Mesenchymal stem cell (in vitro differentiated cells and primary cell): ENCODE results near the gene KIAA0825.

Source experiments
- DNase-seq: peaks from one replicate; pipeline ENCODE4 v3.0.0-alpha.2; 2013
- H2AFZ ChIP-seq: one replicate; pipeline ENCODE4 v1.6.1; 2013; ENCODE audit warnings: low read depth, mild to moderate bottlenecking, control low read depth, inconsistent platforms, low read length, moderate library complexity
- H2AK5ac ChIP-seq: 2 replicates; pipeline ENCODE4 v1.6.1; 2013; ENCODE audit warnings: low read length, moderate library complexity, mild to moderate bottlenecking, inconsistent platforms; ENCODE audit not compliant: severe bottlenecking
- H2BK120ac ChIP-seq: one replicate; pipeline ENCODE4 v1.6.1; 2013; ENCODE audit warnings: low read depth, mild to moderate bottlenecking, inconsistent platforms, low read length, moderate library complexity
- H2BK12ac ChIP-seq, 2 experiments: one replicate each; pipeline ENCODE4 v1.6.1; 2013; ENCODE audit warnings: inconsistent platforms in 2 of 2, low read length in 2 of 2, mild to moderate bottlenecking in 2 of 2, moderate library complexity in 2 of 2, control low read depth in 1 of 2
- H2BK15ac ChIP-seq: one replicate; pipeline ENCODE4 v1.6.1; 2013; ENCODE audit warnings: mild to moderate bottlenecking, low read depth, inconsistent platforms; ENCODE audit not compliant: poor library complexity, severe bottlenecking
- H2BK5ac ChIP-seq: 2 replicates; pipeline ENCODE4 v1.6.1; 2013; ENCODE audit warnings: low read depth, mild to moderate bottlenecking, low read length, control low read depth, inconsistent platforms; ENCODE audit not compliant: poor library complexity, severe bottlenecking
- H3K14ac ChIP-seq, 2 experiments: one replicate each; pipeline ENCODE4 v1.6.1; 2013; ENCODE audit warnings: inconsistent platforms in 2 of 2, low read length in 2 of 2, control low read depth in 1 of 2, mild to moderate bottlenecking in 1 of 2, moderate library complexity in 1 of 2
- H3K18ac ChIP-seq, 2 experiments: one replicate each; pipeline ENCODE4 v1.6.1; 2013; ENCODE audit warnings: inconsistent platforms in 2 of 2, low read length in 2 of 2, control low read depth in 1 of 2, low read depth in 1 of 2, mild to moderate bottlenecking in 1 of 2
- H3K23ac ChIP-seq, 2 experiments: one replicate each; pipeline ENCODE4 v1.6.1; 2013; ENCODE audit warnings: inconsistent platforms in 2 of 2, low read length in 2 of 2, mild to moderate bottlenecking in 2 of 2, moderate library complexity in 2 of 2, control low read depth in 1 of 2
- H3K27ac ChIP-seq: 2 replicates; pipeline ENCODE4 v1.5.1; 2013; ENCODE audit warnings: mild to moderate bottlenecking, moderate library complexity, low read length, control low read depth, inconsistent platforms; ENCODE audit not compliant: poor library complexity, severe bottlenecking
- H3K27me3 ChIP-seq, 2 experiments: 2 replicates each; pipeline versions ENCODE4 v1.6.1 to v1.7.0; 2013; ENCODE audit warnings: low read length in 2 of 2, mild to moderate bottlenecking in 2 of 2, moderate library complexity in 2 of 2, control low read depth in 1 of 2, inconsistent platforms in 1 of 2; ENCODE audit not compliant: control insufficient read depth in 1 of 2, insufficient read depth in 1 of 2
- H3K36me3 ChIP-seq, 2 experiments: 2 replicates each; pipeline versions ENCODE4 v1.6.1 to v1.7.0; 2013; ENCODE audit warnings: low read length in 2 of 2, control low read depth in 1 of 2, inconsistent platforms in 1 of 2, low read depth in 1 of 2, mild to moderate bottlenecking in 1 of 2; ENCODE audit not compliant: insufficient read depth in 2 of 2, control insufficient read depth in 1 of 2
- H3K4ac ChIP-seq, 2 experiments: one replicate each; pipeline ENCODE4 v1.6.1; 2013; ENCODE audit warnings: inconsistent platforms in 2 of 2, low read length in 2 of 2, mild to moderate bottlenecking in 2 of 2, moderate library complexity in 2 of 2, control low read depth in 1 of 2, low read depth in 1 of 2
- H3K4me1 ChIP-seq: 2 replicates; pipeline ENCODE4 v1.6.1; 2013; ENCODE audit warnings: low read depth, low read length, control low read depth; ENCODE audit not compliant: control insufficient read depth, insufficient read depth
- H3K4me2 ChIP-seq: 2 replicates; pipeline ENCODE4 v1.6.1; 2013; ENCODE audit warnings: low read length, mild to moderate bottlenecking, inconsistent platforms; ENCODE audit not compliant: poor library complexity, severe bottlenecking
- H3K4me3 ChIP-seq, 2 experiments: 2 replicates each; pipeline versions ENCODE4 v1.5.1 to v1.7.0; 2013; ENCODE audit warnings: low read length in 2 of 2, mild to moderate bottlenecking in 2 of 2, control low read depth in 1 of 2, low read depth in 1 of 2; ENCODE audit not compliant: insufficient read depth in 1 of 2
- H3K79me1 ChIP-seq: replicated peaks from 2 replicates; pipeline ENCODE4 v1.6.1; 2013; ENCODE audit warnings: mild to moderate bottlenecking, control low read depth, low read length, inconsistent platforms; ENCODE audit not compliant: poor library complexity, severe bottlenecking
- H3K9ac ChIP-seq: 2 replicates; pipeline ENCODE4 v1.7.0; 2013; ENCODE audit warnings: mild to moderate bottlenecking, low read length, moderate library complexity
- H3K9me3 ChIP-seq: 2 replicates; pipeline ENCODE4 v1.7.0; 2013; ENCODE audit warnings: mild to moderate bottlenecking, low read length; ENCODE audit not compliant: control insufficient read depth
- H4K8ac ChIP-seq: one replicate; pipeline ENCODE4 v1.6.1; 2013; ENCODE audit warnings: inconsistent platforms, mild to moderate bottlenecking, low read length, moderate library complexity
- H4K91ac ChIP-seq: one replicate; pipeline ENCODE4 v1.6.1; 2013; ENCODE audit warnings: mild to moderate bottlenecking, low read length, inconsistent platforms
- WGBS: methylation state at CpG from one replicate; pipeline ENCODE4 v1.1.7; 2013; ENCODE audit warnings: mixed read lengths; 5-methylcytosine and 5-hydroxymethylcytosine counted together

Gene KIAA0825

GRCh38 chr5:94389515-94389899 lies 228.9 kb downstream of the KIAA0825 start:
- Histone ChIP-seq H3K9ac (no peak overlapping the region), H2BK15ac (no peak overlapping the region), H3K4me1 (no peaks in the 10 kb centered on the region), H3K4me3 (no peak overlapping the region), H2AK5ac (no peak overlapping the region), H3K27ac (no peak overlapping the region), H3K9me3 (no peaks in the 10 kb centered on the region), H2BK5ac (no peak overlapping the region), H3K14ac (no peak overlapping the region), H4K8ac (no peak overlapping the region), H3K18ac (no peak overlapping the region), H2BK120ac (no peak overlapping the region), H3K36me3 (no peaks in the 10 kb centered on the region), H4K91ac (no peak overlapping the region), H3K27me3 (no peaks in the 10 kb centered on the region), H3K79me1 (no peaks in the 10 kb centered on the region), H3K4ac (no peak overlapping the region), H3K4me2 (no peak overlapping the region), H2BK12ac (no peak overlapping the region), H2AFZ (no peak overlapping the region), H3K23ac (no peak overlapping the region)
- DNase-seq, result no peak

DNA sequence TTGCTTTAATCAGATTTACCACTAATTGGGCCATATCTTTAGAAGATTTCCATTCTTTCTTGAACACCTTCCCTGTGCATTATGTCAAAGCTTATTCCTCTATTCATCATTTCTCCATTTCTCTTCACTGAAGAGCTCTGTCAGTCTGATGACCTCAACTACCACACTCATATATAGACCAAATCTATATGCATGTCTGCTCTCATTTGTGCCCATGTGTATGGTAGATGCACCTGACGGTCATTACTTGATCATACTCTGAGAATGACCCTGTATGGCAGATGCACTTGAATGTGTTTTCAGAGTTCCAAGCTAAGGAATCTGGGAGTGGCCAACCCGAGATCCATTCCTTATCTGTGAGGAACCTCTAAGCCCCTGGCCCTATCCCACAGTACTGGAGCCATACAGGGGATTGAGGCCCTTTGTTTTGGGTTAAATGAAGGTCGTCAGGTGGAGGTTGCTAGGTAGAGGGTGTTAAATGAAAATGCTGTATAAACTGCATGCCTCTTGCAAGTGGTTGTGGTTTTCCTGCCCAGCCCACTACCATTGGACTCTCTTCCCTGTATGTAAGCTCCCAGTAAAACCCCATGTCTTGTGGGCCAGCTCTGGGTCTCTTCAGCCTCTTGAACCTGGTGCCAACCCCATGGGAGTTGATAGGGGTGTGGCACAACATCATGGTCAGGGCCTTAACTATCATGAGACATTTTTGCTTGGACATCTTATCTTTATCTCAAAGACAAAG lies 229.5 kb downstream of the KIAA0825 start:
- no peak overlapping the region for H2AFZ ChIP-seq
- no peaks in the 10 kb centered on the region for H3K79me1 ChIP-seq
- H3K36me3 ChIP-seq, result no peaks in the 10 kb centered on the region
- no peak overlapping the region for H3K4ac ChIP-seq
- H2BK15ac ChIP-seq, result no peak overlapping the region
- H3K23ac ChIP-seq, result no peak overlapping the region
- no peak overlapping the region for H3K14ac ChIP-seq
- no peak overlapping the region for H2BK5ac ChIP-seq
- H3K4me3 ChIP-seq, result no peak overlapping the region
- WGBS, result 75% methylated on average over 3 of the region's 3 CpGs
- H2AK5ac ChIP-seq, result no peak overlapping the region
- H2BK120ac ChIP-seq, result no peak overlapping the region
- no peak overlapping the region for H2BK12ac ChIP-seq
- H3K4me1 ChIP-seq, result no peaks in the 10 kb centered on the region
- H3K9me3 ChIP-seq, result no peaks in the 10 kb centered on the region
- no peak overlapping the region for H3K9ac ChIP-seq
- no peak overlapping the region for H4K8ac ChIP-seq
- no peak overlapping the region for H3K27ac ChIP-seq
- no peaks in the 10 kb centered on the region for H3K27me3 ChIP-seq
- no peak for DNase-seq
- H3K18ac ChIP-seq, result no peak overlapping the region
- H4K91ac ChIP-seq, result no peak overlapping the region
- no peak overlapping the region for H3K4me2 ChIP-seq

- Histone ChIP-seq H2AFZ (no peak overlapping the region), H4K91ac (no peak overlapping the region)
- WGBS, result 78% methylated on average over 1 of the region's 1 CpG
Measured at GRCh38 chr5:94385767-94386166, 232.6 kb downstream of the KIAA0825 start.

GRCh38 chr5:94378062-94378461 lies 240.3 kb downstream of the KIAA0825 start:
- no peak overlapping the region for H2BK5ac ChIP-seq
- no peak overlapping the region for H3K4me3 ChIP-seq
- H3K18ac ChIP-seq, result no peak overlapping the region
- no peaks in the 10 kb centered on the region for H3K79me1 ChIP-seq
- H3K9ac ChIP-seq, result no peak overlapping the region
- H4K8ac ChIP-seq, result no peak overlapping the region
- H3K14ac ChIP-seq, result no peak overlapping the region
- no peaks in the 10 kb centered on the region for H3K36me3 ChIP-seq
- DNase-seq, result no peak
- H2BK15ac ChIP-seq, result no peak overlapping the region
- no peak overlapping the region for H2BK120ac ChIP-seq
- no CpG with 5 or more reads among the region's 1 CpG for WGBS
- no peaks in the 10 kb centered on the region for H3K9me3 ChIP-seq
- H2AFZ ChIP-seq, result no peak overlapping the region
- H3K23ac ChIP-seq, result no peak overlapping the region
- H3K27me3 ChIP-seq, result no peaks in the 10 kb centered on the region
- no peak overlapping the region for H2AK5ac ChIP-seq
- no peak overlapping the region for H2BK12ac ChIP-seq
- H3K4me1 ChIP-seq, result no peaks in the 10 kb centered on the region
- H3K4ac ChIP-seq, result no peak overlapping the region
- no peak overlapping the region for H3K4me2 ChIP-seq
- H4K91ac ChIP-seq, result no peak overlapping the region
- H3K27ac ChIP-seq, result no peak overlapping the region

More at GRCh38 chr5:94385767-94386166, 232.6 kb downstream of the KIAA0825 start:
- Histone ChIP-seq H3K18ac (no peak overlapping the region), H3K4me2 (no peak overlapping the region), H3K9ac (no peak overlapping the region), H4K8ac (no peak overlapping the region), H2BK5ac (no peak overlapping the region), H3K36me3 (no peaks in the 10 kb centered on the region), H3K4ac (no peak overlapping the region), H2BK12ac (no peak overlapping the region), H3K23ac (no peak overlapping the region), H2BK15ac (no peak overlapping the region), H3K4me3 (no peak overlapping the region), H2AK5ac (no peak overlapping the region), H3K4me1 (no peaks in the 10 kb centered on the region), H2BK120ac (no peak overlapping the region), H3K9me3 (no peaks in the 10 kb centered on the region), H3K27me3 (no peaks in the 10 kb centered on the region), H3K27ac (no peak overlapping the region), H3K14ac (no peak overlapping the region), H3K79me1 (no peaks in the 10 kb centered on the region)
- no peak for DNase-seq
